Measurements from ENCODE around the gene ADAMTS2.

GRCh38 chr5:179194201-179194910, 150.9 kb downstream of the ADAMTS2 start:
- no peak for TF ChIP-seq CTCF (IDR thresholded peaks at IDR 0.05; ENCODE audit: low read length)
- no peak for TF ChIP-seq EZH2 (IDR thresholded peaks at IDR 0.05; ENCODE audit: borderline replicate concordance, low read length)

Measured in OCI-LY1 (cell line).